ENCODE measurements around the gene AFAP1L2.

The AFAP1L2 gene

DNA sequence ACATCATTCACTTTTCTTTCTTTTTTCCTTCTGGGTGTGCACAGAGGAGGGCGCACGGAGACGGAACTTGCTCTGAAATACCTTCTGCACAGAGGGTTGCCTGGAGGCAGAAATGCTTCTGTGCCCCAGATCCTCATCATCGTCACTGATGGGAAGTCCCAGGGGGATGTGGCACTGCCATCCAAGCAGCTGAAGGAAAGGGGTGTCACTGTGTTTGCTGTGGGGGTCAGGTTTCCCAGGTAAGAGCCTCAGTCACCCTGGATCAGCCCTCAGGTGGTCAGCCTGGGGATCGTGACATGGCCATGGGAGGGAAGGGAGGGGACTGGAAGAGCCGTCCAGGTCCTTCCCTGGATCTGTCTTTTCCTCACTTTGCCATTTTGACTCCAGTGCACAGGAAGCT, 131.6 kb downstream of the AFAP1L2 start:
- DNase-seq (ENCODE audit: low read depth in 2 of 2) = no peak

DNA sequence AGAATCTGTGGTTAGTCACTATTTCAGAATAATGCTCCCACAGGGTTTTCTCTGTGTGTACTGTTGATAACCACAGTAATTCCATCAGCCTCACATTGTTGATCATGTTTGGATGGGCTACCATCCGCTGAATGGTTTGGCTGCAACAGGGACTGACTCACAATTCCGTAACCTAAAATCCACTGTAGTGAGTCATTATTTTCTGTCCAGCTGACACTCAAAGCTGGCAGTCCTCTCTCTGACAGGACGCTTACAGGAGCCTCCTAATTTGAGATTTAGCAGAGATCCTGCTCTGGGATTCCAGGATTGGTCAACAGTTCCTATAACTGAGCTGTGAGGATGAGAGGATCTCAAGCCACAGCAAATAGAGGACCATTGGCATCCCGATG, 132.5 kb downstream of the AFAP1L2 start:
- no peak for DNase-seq (ENCODE audit: low read depth in 2 of 2)

GRCh38 chr10:114271075-114271778, 133.1 kb downstream of the AFAP1L2 start:
- DNase-seq (ENCODE audit: low read depth in 2 of 2) = no peak

DNA sequence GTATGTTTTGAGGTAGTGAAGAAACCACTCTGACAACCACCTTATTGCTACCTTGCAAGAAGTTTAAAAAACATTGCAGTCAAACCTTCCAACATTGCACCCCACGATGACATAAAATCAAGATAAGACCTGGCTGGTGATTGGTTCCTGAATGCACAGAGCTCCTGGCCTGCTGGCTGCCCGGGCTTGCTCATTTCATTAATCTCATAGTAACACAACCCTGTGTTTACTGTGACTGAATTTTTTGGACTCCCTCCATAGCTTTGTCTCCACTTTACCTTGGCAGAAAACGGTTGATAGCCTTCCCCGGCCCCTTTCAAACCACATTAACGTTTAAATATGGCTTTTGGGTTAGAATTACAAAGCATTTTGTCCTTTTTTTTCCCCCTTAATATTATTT, 137.8 kb downstream of the AFAP1L2 start:
- no peak for DNase-seq (ENCODE audit: low read depth in 2 of 2)

DNA sequence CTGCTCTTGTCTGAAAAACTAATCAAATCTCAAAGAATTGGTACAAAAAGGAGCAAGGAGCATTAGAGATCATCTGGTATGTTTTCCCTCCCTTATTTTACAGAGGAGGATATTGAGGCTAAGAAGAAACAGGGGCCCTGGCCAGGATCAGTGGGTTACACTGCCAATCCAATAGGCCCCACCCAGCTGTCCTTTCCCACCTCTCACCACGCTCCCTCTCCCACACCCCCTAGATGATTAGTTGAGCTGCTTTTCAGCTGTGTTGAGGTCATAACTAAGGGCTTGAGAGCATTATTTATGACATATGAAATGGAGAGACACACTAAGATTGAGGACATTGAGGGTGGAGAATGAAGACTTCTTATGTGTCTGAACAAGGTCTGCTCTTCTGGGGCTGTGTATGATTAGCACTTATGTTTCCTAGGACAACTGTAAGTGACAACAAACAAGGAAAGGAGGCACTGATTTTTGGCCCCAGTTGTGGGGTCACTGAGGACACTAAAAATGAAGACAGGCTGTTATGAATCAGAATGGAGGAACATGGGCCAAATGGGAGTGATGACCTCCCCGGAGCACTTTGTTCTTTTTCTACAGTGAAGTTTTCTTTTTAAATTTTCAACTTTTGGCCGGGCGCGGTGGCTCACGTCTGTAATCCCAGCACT, 138.8 kb downstream of the AFAP1L2 start:
- DNase-seq (ENCODE audit: low read depth in 2 of 2) = no peak

- no peak for DNase-seq (ENCODE audit: low read depth in 2 of 2)
These were observed 141.8 kb downstream of the AFAP1L2 start for GRCh38 chr10:114262496-114262895.

GRCh38 chr10:114261076-114261475, 143.2 kb downstream of the AFAP1L2 start:
- no peak for DNase-seq (ENCODE audit: low read depth in 2 of 2)

- no peak for DNase-seq (ENCODE audit: low read depth in 2 of 2)
These were observed 143.9 kb downstream of the AFAP1L2 start for GRCh38 chr10:114260366-114260765.

GRCh38 chr10:114259824-114260223, 144.5 kb downstream of the AFAP1L2 start:
- DNase-seq (ENCODE audit: low read depth in 2 of 2) = no peak

GRCh38 chr10:114258274-114258840, 145.9 kb downstream of the AFAP1L2 start:
- DNase-seq (ENCODE audit: low read depth in 2 of 2) = no peak

GRCh38 chr10:114257498-114257897, 146.8 kb downstream of the AFAP1L2 start:
- no peak for DNase-seq (ENCODE audit: low read depth in 2 of 2)

GRCh38 chr10:114256822-114257221, 147.5 kb downstream of the AFAP1L2 start:
- DNase-seq (ENCODE audit: low read depth in 2 of 2) = no peak

GRCh38 chr10:114256008-114256765, 148.1 kb downstream of the AFAP1L2 start:
- DNase-seq (ENCODE audit: low read depth in 2 of 2) = no peak

GRCh38 chr10:114255227-114255626, 149.1 kb downstream of the AFAP1L2 start:
- no peak for DNase-seq (ENCODE audit: low read depth in 2 of 2)

DNA sequence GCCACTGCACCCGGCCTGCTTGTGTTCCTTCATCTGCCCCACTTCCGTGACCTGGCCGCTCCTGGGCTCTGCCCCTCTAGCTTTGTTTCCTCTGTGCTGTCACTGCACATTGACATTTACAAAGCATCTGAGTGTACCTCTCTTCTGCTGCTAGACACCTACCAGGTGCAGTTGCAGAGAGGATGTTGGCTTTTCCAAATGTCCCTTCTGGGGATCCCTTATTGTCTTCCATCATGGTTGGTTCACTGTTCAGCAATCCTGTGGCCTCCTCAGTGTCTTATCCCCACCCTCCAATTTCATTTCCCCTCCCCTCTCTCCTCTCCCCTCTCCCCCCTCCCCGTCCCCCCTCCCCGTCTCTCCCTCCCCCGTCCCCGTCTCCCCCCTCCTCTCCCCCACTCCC, 151.4 kb downstream of the AFAP1L2 start:
- DNase-seq (ENCODE audit: low read depth in 2 of 2) = no peak

GRCh38 chr10:114252092-114252491, 152.2 kb downstream of the AFAP1L2 start:
- DNase-seq (ENCODE audit: low read depth in 2 of 2) = no peak

DNA sequence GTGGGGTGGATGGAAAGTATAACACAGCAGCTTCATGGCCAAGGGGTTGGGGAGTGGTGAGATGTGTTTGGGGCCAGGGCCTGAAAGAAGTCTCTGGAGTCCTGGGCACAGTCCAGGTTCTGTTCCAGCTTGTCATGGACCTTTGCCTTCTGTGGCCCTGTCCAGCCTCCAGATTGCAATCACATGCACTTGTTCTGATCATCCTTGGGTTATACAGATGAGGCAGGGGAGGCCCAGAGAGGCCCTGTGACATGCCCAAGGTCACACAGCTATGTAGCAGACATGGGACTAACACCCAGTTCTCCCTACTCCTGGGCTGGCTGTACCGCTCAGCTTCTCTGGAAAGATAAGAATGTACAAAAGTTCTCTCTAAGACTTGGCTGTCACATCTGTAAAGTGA, 153.6 kb downstream of the AFAP1L2 start:
- no peak for DNase-seq (ENCODE audit: low read depth in 2 of 2)

DNA sequence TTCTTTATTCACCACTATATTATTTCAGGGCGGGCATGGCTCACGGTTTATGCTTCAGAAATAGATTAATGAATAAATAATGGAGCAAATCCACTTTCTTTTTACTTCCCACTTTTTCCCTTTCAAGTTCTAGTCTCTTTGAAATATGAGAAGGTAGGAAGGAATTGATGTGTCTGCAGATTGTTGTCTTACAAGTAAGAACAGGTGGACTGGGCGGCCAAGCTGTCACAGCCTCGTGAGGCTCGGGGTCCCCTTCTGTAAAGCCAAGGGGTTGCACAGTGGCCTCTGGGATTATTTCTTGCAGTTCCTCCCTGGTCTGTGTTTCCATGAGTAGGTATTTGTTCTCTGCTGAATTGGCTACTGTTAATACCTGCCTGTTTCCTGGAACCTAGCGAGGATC, 154.1 kb downstream of the AFAP1L2 start:
- DNase-seq (ENCODE audit: low read depth in 2 of 2) = no peak

GRCh38 chr10:114246679-114247305, 157.5 kb downstream of the AFAP1L2 start:
- DNase-seq (ENCODE audit: low read depth in 2 of 2) = no peak

DNA sequence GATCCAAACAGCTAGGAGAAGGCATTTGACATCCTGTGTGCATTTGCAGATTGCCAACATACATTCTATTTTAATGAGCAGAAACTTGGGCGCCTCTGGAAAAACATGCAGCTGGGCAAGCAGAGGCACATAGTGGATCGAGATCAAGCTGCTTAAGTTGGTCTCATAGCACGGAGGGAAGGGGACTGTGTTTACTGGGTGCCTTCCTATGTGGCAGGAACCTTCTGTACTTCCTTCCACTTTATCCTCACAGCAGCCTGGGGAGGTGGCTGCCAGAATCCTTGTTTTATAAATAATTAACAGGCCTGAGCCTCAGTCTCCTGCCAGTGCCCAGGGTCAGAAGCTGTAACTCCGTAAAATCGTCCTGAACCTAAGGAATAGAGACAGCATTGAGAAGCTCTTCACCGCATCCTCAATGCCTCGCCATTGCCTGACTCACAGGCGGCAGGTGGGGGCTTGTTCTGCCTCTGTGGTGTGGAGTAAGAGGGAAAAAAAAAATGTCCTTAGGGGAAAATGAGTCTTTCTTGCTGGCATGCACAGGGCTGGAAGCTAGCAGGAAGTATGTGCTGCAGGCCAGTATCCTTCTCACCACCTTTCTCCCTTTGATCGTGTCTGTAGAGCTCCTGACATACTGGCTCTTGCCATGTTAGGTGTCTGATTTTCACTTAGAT, 159.0 kb downstream of the AFAP1L2 start:
- DNase-seq (ENCODE audit: low read depth in 2 of 2) = no peak

Measured in stimulated activated CD4-positive, alpha-beta T cell treated with anti-CD3 and anti-CD28 coated beads, Interleukin-1b, Interleukin-23, amount 100 ng/mL, for 4 hours (primary cell).